Keratinocyte (primary cell): ENCODE measurements around the gene OBSL1. TPM values are rescaled to one million over a fixed set of nuclear protein-coding genes. Genes with fewer than 3 reads are reported as not detected.

Experiments used
- DNase-seq: peaks from one replicate; pipeline ENCODE4 v3.0.0-alpha.2; 2011; ENCODE audit warnings: low read depth, missing footprints, low spot score
- FAIRE-seq: peaks from 2 replicates; lab custom pipeline; 2011; peaks lifted over from hg19 to GRCh38; lab: Jason Lieb, UNC
- H2AFZ ChIP-seq: 2 replicates; pipeline ENCODE4 v1.6.0; 2012; ENCODE audit warnings: low read length, control low read depth, inconsistent platforms; ENCODE audit not compliant: control insufficient read depth
- H3K27ac ChIP-seq: 2 replicates; pipeline ENCODE4 v1.5.1; 2011; ENCODE audit warnings: low read length; ENCODE audit not compliant: control insufficient read depth, insufficient read depth
- H3K27me3 ChIP-seq: 3 replicates; pipeline ENCODE4 v1.6.0; 2011; ENCODE audit warnings: low read length; ENCODE audit not compliant: control insufficient read depth, insufficient read depth; ENCODE audit errors: extremely low read depth
- H3K36me3 ChIP-seq, 2 experiments: 2 replicates in 1 of 2; 3 replicates in 1 of 2; pipeline ENCODE4 v1.5.1; 2011; ENCODE audit warnings: low read length in 2 of 2, mild to moderate bottlenecking in 1 of 2; ENCODE audit not compliant: control insufficient read depth in 2 of 2, insufficient read depth in 2 of 2; ENCODE audit errors: extremely low read depth in 1 of 2
- H3K4me1 ChIP-seq: 3 replicates; pipeline ENCODE4 v1.5.1; 2011; ENCODE audit warnings: low read length; ENCODE audit not compliant: control insufficient read depth, insufficient read depth; ENCODE audit errors: extremely low read depth
- H3K4me2 ChIP-seq: 3 replicates; pipeline ENCODE4 v1.6.0; 2011; ENCODE audit warnings: low read depth, low read length; ENCODE audit not compliant: control insufficient read depth, insufficient read depth; ENCODE audit errors: extremely low read depth
- H3K4me3 ChIP-seq, 3 experiments: fragments of 200-600 bp in 1 of 3; sonication (generic) in 1 of 3; 2 replicates in 2 of 3; 3 replicates in 1 of 3; pipeline ENCODE4 v1.5.1; 2011 to 2016; ENCODE audit warnings: low read length in 3 of 3, mild to moderate bottlenecking in 3 of 3, control low read depth in 2 of 3, inconsistent platforms in 1 of 3, low read depth in 1 of 3, mixed read lengths in 1 of 3, mixed run types in 1 of 3, moderate library complexity in 1 of 3; ENCODE audit not compliant: control insufficient read depth in 2 of 3, insufficient read depth in 2 of 3; ENCODE audit errors: extremely low read depth in 1 of 3
- H3K79me2 ChIP-seq: 2 replicates; pipeline ENCODE4 v1.6.0; 2012; ENCODE audit warnings: low read length; ENCODE audit not compliant: control insufficient read depth, insufficient read depth
- H3K9ac ChIP-seq: 3 replicates; pipeline ENCODE4 v1.6.0; 2011; ENCODE audit warnings: low read length; ENCODE audit not compliant: control insufficient read depth, insufficient read depth; ENCODE audit errors: extremely low read depth
- H3K9me1 ChIP-seq: 3 replicates; pipeline ENCODE4 v1.6.0; 2011; ENCODE audit warnings: low read length; ENCODE audit not compliant: control insufficient read depth, insufficient read depth; ENCODE audit errors: extremely low read depth
- H3K9me3 ChIP-seq: 2 replicates; pipeline ENCODE4 v1.5.1; 2012; ENCODE audit warnings: low read depth, low read length; ENCODE audit not compliant: control insufficient read depth
- H4K20me1 ChIP-seq: 3 replicates; pipeline ENCODE4 v1.6.0; 2011; ENCODE audit warnings: low read length; ENCODE audit not compliant: control insufficient read depth, insufficient read depth; ENCODE audit errors: extremely low read depth
- EZH2 ChIP-seq: IDR thresholded peaks from one replicate; pipeline ENCODE4 v1.6.1; 2012; ENCODE audit warnings: inconsistent platforms, mild to moderate bottlenecking, low read length, moderate library complexity
- dilution Hi-C: fragments of 300-500 bp; cut with MboI; formaldehyde crosslinking; loops from one replicate; pipeline ENCODE4 v1.7.0; 2020; ENCODE audit warnings: low sequenced_read_pairs; ENCODE audit not compliant: extremely low pct_ligation_motif_present
- polyA plus RNA-seq, 5 experiments: library from polyadenylated mRNA; depleted of rRNA in 3 of 5; stranded (reverse) in 3 of 5; stranded (forward) in 1 of 5; unstranded in 1 of 5; fragments of >200 nt; gene quantifications; 1 replicate in 1 of 5; 2 replicates in 3 of 5; 3 replicates in 1 of 5; pipeline versions ENCODE4 v1.2.1 to v1.2.3, GENCODE V29; 2011 to 2012; ENCODE audit warnings: missing spikeins in 2 of 5, low read depth in 1 of 5, low replicate concordance in 1 of 5
- TF ChIP-seq, protein P1 (sequence below), 3 experiments: IDR thresholded peaks in 1 of 3; conservative IDR thresholded peaks in 1 of 3; optimal IDR thresholded peaks in 1 of 3; 2 replicates in 2 of 3; 3 replicates in 1 of 3; pipeline versions ENCODE3 to v1.5.1; 2011; ENCODE audit warnings: low read length in 3 of 3, mild to moderate bottlenecking in 3 of 3, moderate library complexity in 2 of 3, control low read depth in 1 of 3, inconsistent platforms in 1 of 3; ENCODE audit not compliant: insufficient read depth in 2 of 3; ENCODE audit errors: extremely low read depth in 1 of 3

OBSL1 gene
- polyA plus RNA-seq, 1 donor (not counting 4 experiments of a cell fraction or from before 2014, with no cell fraction given): 9.3 TPM

DNA sequence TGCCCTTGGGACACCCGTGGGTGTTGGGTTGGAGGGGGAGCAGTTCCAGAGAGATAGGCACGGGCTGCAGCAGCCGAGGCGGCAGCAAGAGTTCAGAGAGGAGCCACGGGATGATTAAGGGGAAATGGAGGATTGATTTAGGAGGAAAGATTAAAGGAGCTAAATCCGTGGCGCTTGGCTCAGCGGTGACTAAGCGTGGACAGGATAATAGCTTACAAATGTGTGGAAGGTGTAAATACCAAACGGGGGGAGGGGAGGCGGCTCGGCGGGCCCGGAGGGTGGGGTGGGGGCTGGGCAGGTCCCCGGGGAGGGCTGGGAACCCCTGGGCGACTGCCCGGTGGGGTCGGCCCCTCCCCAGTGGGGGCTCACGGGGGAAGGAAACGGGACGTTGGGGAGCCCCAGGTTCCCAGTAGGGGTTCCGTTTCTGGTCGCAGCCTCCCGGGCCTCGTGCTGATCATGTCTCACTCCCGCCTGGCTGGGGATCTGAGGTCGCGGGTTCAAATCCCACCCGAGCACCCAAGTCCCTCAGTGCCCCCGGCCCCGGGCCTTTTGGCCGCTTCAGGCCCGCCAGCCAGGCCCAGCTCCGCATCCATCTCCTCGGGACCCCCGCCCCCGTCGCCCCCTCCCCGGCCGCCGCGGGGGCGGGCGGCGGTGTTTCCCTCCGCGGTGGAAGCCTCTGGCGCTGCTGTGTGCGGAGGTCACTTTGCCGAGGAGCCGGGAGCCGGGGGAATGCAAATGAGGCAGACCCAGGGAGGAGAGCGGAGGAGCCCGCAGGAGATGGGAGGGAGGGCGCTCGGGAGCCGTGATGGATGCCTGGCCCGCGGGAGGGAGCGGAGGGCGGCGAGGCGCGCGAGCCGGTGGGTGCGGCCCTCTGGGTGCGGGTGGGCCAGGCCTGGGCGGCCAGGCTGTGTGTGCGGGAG is 49.0 kb downstream of the OBSL1 start:
- Histone ChIP-seq H3K4me2 (peak overlapping the region; percentile 51), H3K9me1 (no peaks in the 10 kb centered on the region), H2AFZ (peak overlapping the region; percentile 8), H3K36me3 (no peaks in the 10 kb centered on the region), H3K4me3 (peak overlapping the region in 2 of 3 experiments; percentile 4 to 25), H3K79me2 (no peaks in the 10 kb centered on the region), H3K27ac (no peak overlapping the region), H4K20me1 (peaks cover 3% of the 10 kb centered on the region), H3K4me1 (peaks cover 8% of the 10 kb centered on the region), H3K27me3 (peaks cover 42% of the 10 kb centered on the region), H3K9ac (no peak overlapping the region), H3K9me3 (no peaks in the 10 kb centered on the region)
- no peak for TF ChIP-seq EZH2
- TF ChIP-seq, protein P1, sequence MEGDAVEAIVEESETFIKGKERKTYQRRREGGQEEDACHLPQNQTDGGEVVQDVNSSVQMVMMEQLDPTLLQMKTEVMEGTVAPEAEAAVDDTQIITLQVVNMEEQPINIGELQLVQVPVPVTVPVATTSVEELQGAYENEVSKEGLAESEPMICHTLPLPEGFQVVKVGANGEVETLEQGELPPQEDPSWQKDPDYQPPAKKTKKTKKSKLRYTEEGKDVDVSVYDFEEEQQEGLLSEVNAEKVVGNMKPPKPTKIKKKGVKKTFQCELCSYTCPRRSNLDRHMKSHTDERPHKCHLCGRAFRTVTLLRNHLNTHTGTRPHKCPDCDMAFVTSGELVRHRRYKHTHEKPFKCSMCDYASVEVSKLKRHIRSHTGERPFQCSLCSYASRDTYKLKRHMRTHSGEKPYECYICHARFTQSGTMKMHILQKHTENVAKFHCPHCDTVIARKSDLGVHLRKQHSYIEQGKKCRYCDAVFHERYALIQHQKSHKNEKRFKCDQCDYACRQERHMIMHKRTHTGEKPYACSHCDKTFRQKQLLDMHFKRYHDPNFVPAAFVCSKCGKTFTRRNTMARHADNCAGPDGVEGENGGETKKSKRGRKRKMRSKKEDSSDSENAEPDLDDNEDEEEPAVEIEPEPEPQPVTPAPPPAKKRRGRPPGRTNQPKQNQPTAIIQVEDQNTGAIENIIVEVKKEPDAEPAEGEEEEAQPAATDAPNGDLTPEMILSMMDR (optimal IDR thresholded peaks at IDR 0.05 in 1 of 3, IDR thresholded peaks at IDR 0.05 in 1 of 3, conservative IDR thresholded peaks at IDR 0.05 in 1 of 3; ENCODE audit: extremely low read depth in 1 of 3, insufficient read depth in 2 of 3, low read length in 3 of 3): peak in 1 of 3 experiments; percentile 35
- DNase-seq (no peak), FAIRE-seq (peak; percentile 81)
- dilution Hi-C loops: no loop called here

DNA sequence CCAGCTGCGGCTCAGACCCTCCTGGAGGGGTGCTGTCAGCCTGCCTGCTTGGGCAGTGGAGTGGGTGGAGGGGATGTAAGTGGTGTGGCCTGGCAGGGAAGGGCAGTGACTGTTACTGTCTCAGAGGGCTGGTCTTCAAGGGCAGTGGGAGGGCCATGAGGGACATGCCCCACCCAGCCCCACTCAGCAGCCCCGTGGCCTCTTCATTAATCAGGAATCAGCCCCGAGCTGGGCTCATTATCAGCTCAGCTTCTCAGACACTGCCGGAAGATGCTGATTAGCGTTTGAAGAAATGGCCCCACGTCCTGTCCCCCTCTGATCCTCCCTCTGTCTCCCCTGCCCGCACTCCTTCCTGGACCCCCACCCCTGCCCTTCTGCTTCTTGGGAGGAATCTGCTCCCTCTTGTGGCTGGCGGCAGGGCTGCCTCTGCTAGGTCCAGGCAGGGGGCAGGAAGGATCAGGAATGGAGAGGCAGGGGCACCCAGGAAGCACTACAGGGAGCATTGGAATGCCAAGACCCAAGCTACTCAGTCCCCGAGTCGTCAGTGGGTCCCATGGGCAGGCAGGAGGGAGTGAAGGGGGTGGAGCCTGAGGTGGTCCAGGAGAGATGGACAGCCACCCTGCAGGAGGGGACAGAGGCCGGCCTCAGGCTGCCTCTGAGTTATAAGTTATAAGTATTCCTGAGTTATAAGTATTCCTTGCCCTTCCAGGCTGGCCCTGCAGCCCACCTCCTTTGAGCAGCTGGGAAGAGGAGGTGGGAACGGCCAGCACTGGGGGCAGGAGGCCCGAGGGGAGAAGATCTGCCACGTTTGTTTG is 50.1 kb downstream of the OBSL1 start:
- Histone ChIP-seq H3K9me3 (no peaks in the 10 kb centered on the region), H3K9me1 (no peaks in the 10 kb centered on the region), H3K27me3 (peaks cover 38% of the 10 kb centered on the region), H3K4me2 (no peak overlapping the region), H3K79me2 (no peaks in the 10 kb centered on the region), H3K4me1 (peaks cover 8% of the 10 kb centered on the region), H2AFZ (no peak overlapping the region), H3K9ac (no peak overlapping the region), H4K20me1 (peaks cover under 1% of the 10 kb centered on the region), H3K4me3 (no peak overlapping the region), H3K36me3 (no peaks in the 10 kb centered on the region), H3K27ac (no peak overlapping the region)
- dilution Hi-C loops: no loop called here
- TF ChIP-seq, protein P1 (optimal IDR thresholded peaks at IDR 0.05 in 1 of 3, IDR thresholded peaks at IDR 0.05 in 1 of 3, conservative IDR thresholded peaks at IDR 0.05 in 1 of 3; ENCODE audit: extremely low read depth in 1 of 3, insufficient read depth in 2 of 3, low read length in 3 of 3): peak; percentile 47 to 73 (median 66)
- TF ChIP-seq EZH2: no peak
- FAIRE-seq (no peak), DNase-seq (no peak)
